ENCODE measurements around the gene BRD3OS. TPM values are rescaled to one million over a fixed set of nuclear protein-coding genes. Genes with fewer than 3 reads are reported as not detected.

BRD3OS gene
- polyA plus RNA-seq, 1 of the 3 experiments (the other 2 are of a cell fraction): 23.1 TPM

GRCh38 chr9:134045841-134046544, 20.7 kb downstream of the BRD3OS start:
- Histone ChIP-seq H3F3A (replicated peaks; ENCODE audit: insufficient read depth) (no peaks in the 10 kb centered on the region), H3K79me2 (ENCODE audit: insufficient read depth) (no peaks in the 10 kb centered on the region), H3K27ac (ENCODE audit: low read depth in 2 of 2, low read length in 1 of 2) (no peak overlapping the region), H2AFZ (ENCODE audit: low read depth) (no peak overlapping the region), H3K27me3 (ENCODE audit: insufficient read depth) (no peaks in the 10 kb centered on the region), H3K4me1 (ENCODE audit: control insufficient read depth in 1 of 2, insufficient read depth in 2 of 2, low read depth in 1 of 2, low read length in 1 of 2) (peaks cover 0 to 8% of the 10 kb centered on the region in 2 experiments; a peak in 1 of 4 replicates), H3K4me3 (ENCODE audit: low read depth in 2 of 2, low read length in 1 of 2) (no peak overlapping the region), H3K9me3 (no peaks in the 10 kb centered on the region), H3K9ac (no peak overlapping the region), H4K20me1 (ENCODE audit: insufficient read depth) (no peaks in the 10 kb centered on the region; the same call in 1 of the 2 replicates), H3K9me2 (no peaks in the 10 kb centered on the region), H3K36me3 (replicated peaks in 1 of 2; ENCODE audit: control insufficient read depth in 1 of 2, insufficient read depth in 2 of 2, low read length in 1 of 2) (peaks cover 4 to 69% of the 10 kb centered on the region in 2 experiments), H3K4me2 (no peak overlapping the region)
- POLR2A ChIA-PET: interaction anchor here (1.0 kb wide), 1 partner anchor 13 kb away, joined by 3 read pairs; no protein-coding TSS in a partner anchor
- CTCF ChIA-PET: interaction anchor here (1.0 kb wide), 2 partner anchors 89 to 253 kb away, joined by 3 to 4 read pairs; no protein-coding TSS in a partner anchor
- no peak for TF ChIP-seq NFIC (IDR thresholded peaks at IDR 0.05; ENCODE audit: borderline replicate concordance)
- TF ChIP-seq RXRA (IDR thresholded peaks at IDR 0.05; ENCODE audit: borderline replicate concordance, low read depth): no peak
- TF ChIP-seq FOXM1 (IDR thresholded peaks at IDR 0.05; ENCODE audit: low read depth): no peak
- TF ChIP-seq REST (IDR thresholded peaks at IDR 0.05; ENCODE audit: low read depth, low read length): no peak
- TF ChIP-seq RCOR1 (IDR thresholded peaks at IDR 0.05; ENCODE audit: low read length): no peak
- TF ChIP-seq TCF12 (IDR thresholded peaks at IDR 0.05): no peak
- TF ChIP-seq TAF1 (IDR thresholded peaks at IDR 0.05; ENCODE audit: borderline replicate concordance, low read depth, low read length): no peak
- TF ChIP-seq NRF1 (IDR thresholded peaks at IDR 0.05; ENCODE audit: low read depth, low read length): no peak
- no peak for TF ChIP-seq IRF3 (IDR thresholded peaks at IDR 0.05; ENCODE audit: low read depth, low read length)
- no peak for TF ChIP-seq FOSL2 (IDR thresholded peaks at IDR 0.05; ENCODE audit: borderline replicate concordance, low read depth)
- TF ChIP-seq YY1 (IDR thresholded peaks at IDR 0.05; ENCODE audit: low read depth): no peak
- TF ChIP-seq JUND (IDR thresholded peaks at IDR 0.05): no peak
- no peak for TF ChIP-seq POLR2AphosphoS5 (IDR thresholded peaks at IDR 0.05; ENCODE audit: low read depth, low read length)
- no peak for TF ChIP-seq ELF1 (IDR thresholded peaks at IDR 0.05)
- TF ChIP-seq USF2 (IDR thresholded peaks at IDR 0.05; ENCODE audit: borderline replicate concordance, low read depth, low read length): no peak
- no peak for TF ChIP-seq TEAD4 (IDR thresholded peaks at IDR 0.05; ENCODE audit: borderline replicate concordance, insufficient read depth)
- no peak for DNase-seq
- 90% methylated on average over 19 of the region's 26 CpGs for WGBS (ENCODE audit: low lambda C conversion rate)
